Liver (tissue), 9 donors: ENCODE measurements around the gene CNBP. TPM values are rescaled to one million over a fixed set of nuclear protein-coding genes. Genes with fewer than 3 reads are reported as not detected.
A peak's percentile ranks its signal among the peaks of the same experiment; 100 is the strongest.
"Not testable (repeated sequence)": the region's sequence is repeated elsewhere in the genome, so short reads cannot be mapped to it uniquely, and the experiment has no call there.

ENCODE experiments used
- DNase-seq: peaks from one replicate; pipeline ENCODE4 v3.0.0-alpha.2; 2017; ENCODE audit warnings: low spot score
- H3K27ac ChIP-seq, 2 donors: one replicate each; pipeline ENCODE4 v1.7.0; 2013; ENCODE audit warnings: inconsistent platforms in 2 of 2, low read length in 2 of 2, control low read depth in 1 of 2, low read depth in 1 of 2, mild to moderate bottlenecking in 1 of 2
- H3K27me3 ChIP-seq, 4 donors: one replicate each; pipeline versions ENCODE4 v1.6.1 to v1.7.0; 2013; ENCODE audit warnings: low read length in 3 of 4, inconsistent platforms in 1 of 4, mild to moderate bottlenecking in 1 of 4, moderate library complexity in 1 of 4; ENCODE audit not compliant: control insufficient read depth in 4 of 4, insufficient read depth in 4 of 4
- H3K36me3 ChIP-seq, 4 donors: one replicate each; pipeline versions ENCODE4 v1.6.1 to v1.7.0; 2013; ENCODE audit warnings: low read length in 3 of 4, mild to moderate bottlenecking in 3 of 4, low read depth in 1 of 4, moderate library complexity in 1 of 4; ENCODE audit not compliant: control insufficient read depth in 4 of 4, insufficient read depth in 3 of 4
- H3K4me1 ChIP-seq, 4 donors: one replicate each; pipeline versions ENCODE4 v1.6.1 to v1.7.0; 2013; ENCODE audit warnings: low read length in 3 of 4, mild to moderate bottlenecking in 3 of 4, moderate library complexity in 1 of 4; ENCODE audit not compliant: control insufficient read depth in 4 of 4, insufficient read depth in 4 of 4
- H3K4me3 ChIP-seq, 3 donors: one replicate each; pipeline versions ENCODE4 v1.6.1 to v1.7.0; 2013; ENCODE audit warnings: low read length in 3 of 3, control low read depth in 1 of 3, low read depth in 1 of 3, mild to moderate bottlenecking in 1 of 3
- H3K9ac ChIP-seq, 2 donors: one replicate each; pipeline ENCODE4 v1.7.0; 2013; ENCODE audit warnings: low read length in 2 of 2, mild to moderate bottlenecking in 2 of 2, moderate library complexity in 2 of 2, control low read depth in 1 of 2, low read depth in 1 of 2
- H3K9me3 ChIP-seq, 4 donors: one replicate each; pipeline versions ENCODE4 v1.6.1 to v1.7.0; 2013; ENCODE audit warnings: low read length in 3 of 4; ENCODE audit not compliant: control insufficient read depth in 4 of 4
- EGR1 ChIP-seq, 2 donors: IDR thresholded peaks; 2 replicates each; pipeline ENCODE4 v1.6.1; 2016 to 2018; ENCODE audit warnings: antibody characterized with exemption in 2 of 2, low read depth in 2 of 2
- FOXA1 ChIP-seq: IDR thresholded peaks from 2 replicates; pipeline ENCODE4 v1.6.1; 2016; ENCODE audit warnings: antibody characterized with exemption
- FOXA2 ChIP-seq: IDR thresholded peaks from 2 replicates; pipeline ENCODE4 v1.6.1; 2016; ENCODE audit warnings: antibody characterized with exemption
- HNF4A ChIP-seq, 2 donors: conservative IDR thresholded peaks; 2 replicates each; pipeline ENCODE4 v1.6.1; 2016; ENCODE audit warnings: antibody characterized with exemption in 2 of 2, mild to moderate bottlenecking in 2 of 2
- HNF4G ChIP-seq: IDR thresholded peaks from 2 replicates; pipeline ENCODE4 v1.6.1; 2016; ENCODE audit warnings: antibody characterized with exemption
- JUND ChIP-seq, 2 donors: IDR thresholded peaks; 2 replicates each; pipeline ENCODE4 v1.6.1; 2016; ENCODE audit warnings: antibody characterized with exemption in 2 of 2
- NR2F2 ChIP-seq: IDR thresholded peaks from 2 replicates; pipeline ENCODE4 v1.6.1; 2016; ENCODE audit warnings: antibody characterized with exemption
- RAD21 ChIP-seq, 2 donors: IDR thresholded peaks; 2 replicates each; pipeline ENCODE4 v1.6.1; 2016; ENCODE audit warnings: antibody characterized with exemption in 2 of 2, mild to moderate bottlenecking in 2 of 2
- RXRA ChIP-seq, 2 donors: IDR thresholded peaks; 2 replicates each; pipeline ENCODE4 v1.6.1; 2017 to 2018; ENCODE audit warnings: antibody characterized with exemption in 2 of 2, mild to moderate bottlenecking in 1 of 2
- SP1 ChIP-seq: IDR thresholded peaks from 2 replicates; pipeline ENCODE4 v1.6.1; 2018; ENCODE audit warnings: antibody characterized with exemption, mild to moderate bottlenecking
- YY1 ChIP-seq: IDR thresholded peaks from 2 replicates; pipeline ENCODE4 v1.6.1; 2016; ENCODE audit warnings: antibody characterized with exemption, mild to moderate bottlenecking
- WGBS: extraction: QIAGEN DNeasy Blood & Tissue Kit; methylation state at CpG from one replicate; pipeline ENCODE4 v1.1.7; 2013; 5-methylcytosine and 5-hydroxymethylcytosine counted together
- polyA plus RNA-seq, 2 donors: library from polyadenylated mRNA; stranded (reverse) in 1 of 2; unstranded in 1 of 2; fragments of 200-250 nt in 1 of 2; fragments of >200 nt in 1 of 2; fragmentation: Nextera tagmentation in 1 of 2; extraction: Ambion mirVana in 1 of 2; gene quantifications; one replicate each; pipeline versions ENCODE4 v1.2.1 to v1.2.3, GENCODE V29; 2013 to 2015
- total RNA-seq, 2 donors: library from RNA; depleted of rRNA; stranded (reverse); fragments of >200 nt; gene quantifications; one replicate each; pipeline ENCODE4 v1.2.3, GENCODE V29; 2014
- TF ChIP-seq, protein P1 (sequence below): IDR thresholded peaks from 2 replicates; pipeline ENCODE4 v1.6.1; 2016; ENCODE audit warnings: antibody characterized with exemption
- TF ChIP-seq, protein P2 (sequence below): fragments of 150-350 bp; IDR thresholded peaks from 2 replicates; pipeline ENCODE4 v1.5.1; 2017; ENCODE audit warnings: improper control_type of control experiment, low read depth, low read length; ENCODE audit not compliant: missing input control
- donor health status: healthy.
- donor health status: healthy.
- donor health status: healthy.
- donor health status: healthy.
- donor health status: healthy.

The CNBP gene
- total and polyA plus RNA-seq, 4 donors = 162 to 291 (median 214) TPM

- TF ChIP-seq, protein P1, sequence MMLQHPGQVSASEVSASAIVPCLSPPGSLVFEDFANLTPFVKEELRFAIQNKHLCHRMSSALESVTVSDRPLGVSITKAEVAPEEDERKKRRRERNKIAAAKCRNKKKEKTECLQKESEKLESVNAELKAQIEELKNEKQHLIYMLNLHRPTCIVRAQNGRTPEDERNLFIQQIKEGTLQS = no peak
- TF ChIP-seq HNF4G = no peak
- TF ChIP-seq RXRA (IDR thresholded peaks at IDR 0.05) = no peak
- no peak for TF ChIP-seq YY1
- TF ChIP-seq RAD21 (IDR thresholded peaks at IDR 0.05) = no peak
- no peak for TF ChIP-seq FOXA2
- no peak for TF ChIP-seq EGR1 (IDR thresholded peaks at IDR 0.05; ENCODE audit: low read depth in 2 of 2)
- TF ChIP-seq SP1 = no peak
- no peak for TF ChIP-seq FOXA1
- TF ChIP-seq NR2F2 = no peak
- TF ChIP-seq, protein P2, sequence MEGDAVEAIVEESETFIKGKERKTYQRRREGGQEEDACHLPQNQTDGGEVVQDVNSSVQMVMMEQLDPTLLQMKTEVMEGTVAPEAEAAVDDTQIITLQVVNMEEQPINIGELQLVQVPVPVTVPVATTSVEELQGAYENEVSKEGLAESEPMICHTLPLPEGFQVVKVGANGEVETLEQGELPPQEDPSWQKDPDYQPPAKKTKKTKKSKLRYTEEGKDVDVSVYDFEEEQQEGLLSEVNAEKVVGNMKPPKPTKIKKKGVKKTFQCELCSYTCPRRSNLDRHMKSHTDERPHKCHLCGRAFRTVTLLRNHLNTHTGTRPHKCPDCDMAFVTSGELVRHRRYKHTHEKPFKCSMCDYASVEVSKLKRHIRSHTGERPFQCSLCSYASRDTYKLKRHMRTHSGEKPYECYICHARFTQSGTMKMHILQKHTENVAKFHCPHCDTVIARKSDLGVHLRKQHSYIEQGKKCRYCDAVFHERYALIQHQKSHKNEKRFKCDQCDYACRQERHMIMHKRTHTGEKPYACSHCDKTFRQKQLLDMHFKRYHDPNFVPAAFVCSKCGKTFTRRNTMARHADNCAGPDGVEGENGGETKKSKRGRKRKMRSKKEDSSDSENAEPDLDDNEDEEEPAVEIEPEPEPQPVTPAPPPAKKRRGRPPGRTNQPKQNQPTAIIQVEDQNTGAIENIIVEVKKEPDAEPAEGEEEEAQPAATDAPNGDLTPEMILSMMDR = no peak
- no peak for TF ChIP-seq JUND (IDR thresholded peaks at IDR 0.05)
Measured at GRCh38 chr3:129185783-129186182, 2.1 kb upstream of the CNBP start (continued).

DNA sequence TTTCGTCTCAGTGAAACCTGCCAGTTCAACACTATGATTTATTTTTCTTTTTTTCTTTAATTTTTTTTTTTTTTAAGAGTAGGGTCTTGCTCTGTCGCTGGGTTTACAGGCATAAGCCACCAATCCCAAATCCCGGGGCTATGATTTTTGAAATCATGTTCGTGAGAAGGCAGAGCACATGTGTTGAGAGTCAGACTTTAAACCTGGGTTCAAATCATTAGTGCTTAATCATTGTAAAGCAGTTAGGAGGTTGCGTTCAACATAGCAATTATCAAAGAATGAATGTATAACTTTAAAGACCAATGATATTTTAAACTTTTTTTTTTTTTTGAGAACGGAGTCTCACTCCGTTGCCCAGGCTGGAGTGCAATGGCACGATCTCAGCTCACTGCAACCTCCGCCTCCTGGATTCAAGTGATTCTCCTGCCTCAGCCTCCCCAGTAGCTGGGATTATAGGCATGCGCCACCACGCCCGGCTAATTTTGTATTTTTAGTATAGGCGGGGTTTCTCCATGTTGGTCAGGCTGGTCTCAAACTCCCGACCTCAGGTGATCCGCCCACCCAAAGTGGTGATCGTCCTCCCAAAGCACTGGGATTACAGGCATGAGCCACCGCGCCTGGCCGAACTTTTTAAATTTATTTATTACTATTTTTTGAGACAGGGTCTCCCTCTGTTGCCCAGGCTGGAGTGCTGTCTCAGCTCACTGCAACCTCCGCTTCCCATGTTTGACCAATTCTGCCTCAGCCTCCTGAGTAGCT, 1.3 kb upstream of the CNBP start:
- WGBS = 73% methylated on average over 20 of the region's 20 CpGs
- not testable (repeated sequence) for H3K9me3 ChIP-seq, H3K36me3 ChIP-seq, H3K27me3 ChIP-seq, DNase-seq
- peak overlapping the region; percentile 94 to 99 for H3K9ac ChIP-seq
- H3K27ac ChIP-seq = peak overlapping the region; percentile 98
- TF ChIP-seq HNF4A (conservative IDR thresholded peaks at IDR 0.05) = peak; percentile 53 to 74
- peak overlapping the region; percentile 80 to 92 (median 86) for H3K4me3 ChIP-seq
- peaks cover 6 to 27% (median 13%) of the 10 kb centered on the region in 4 donors for H3K4me1 ChIP-seq

GRCh38 chr3:129184396-129184657, 631 bp upstream of the CNBP start:
- WGBS = 1% methylated on average over 5 of the region's 5 CpGs
- Histone ChIP-seq H3K4me1 (peaks cover 11 to 34% (median 18%) of the 10 kb centered on the region in 4 donors), H3K27ac (peak overlapping the region; percentile 98)

More at GRCh38 chr3:129184396-129184657, 631 bp upstream of the CNBP start:
- Histone ChIP-seq H3K9me3 (no peaks in the 10 kb centered on the region), H3K36me3 (peaks cover 0 to 3% (median 0%) of the 10 kb centered on the region in 4 donors), H3K9ac (peak overlapping the region; percentile 94 to 99), H3K4me3 (peak overlapping the region; percentile 80 to 92 (median 86)), H3K27me3 (no peaks in the 10 kb centered on the region)
- DNase-seq = no peak
- TF ChIP-seq YY1 = peak; percentile 14
- TF ChIP-seq, protein P2 = no peak
- no peak for TF ChIP-seq HNF4A (conservative IDR thresholded peaks at IDR 0.05)
- no peak for TF ChIP-seq HNF4G
